ENCODE measurements around the gene ELOVL4. TPM values are rescaled to one million over a fixed set of nuclear protein-coding genes. Genes with fewer than 3 reads are reported as not detected.

ELOVL4 gene
- total RNA-seq = not detected
- polyA plus RNA-seq = under 1 TPM; 0.10 to 0.72 (median 0.25) TPM

DNA sequence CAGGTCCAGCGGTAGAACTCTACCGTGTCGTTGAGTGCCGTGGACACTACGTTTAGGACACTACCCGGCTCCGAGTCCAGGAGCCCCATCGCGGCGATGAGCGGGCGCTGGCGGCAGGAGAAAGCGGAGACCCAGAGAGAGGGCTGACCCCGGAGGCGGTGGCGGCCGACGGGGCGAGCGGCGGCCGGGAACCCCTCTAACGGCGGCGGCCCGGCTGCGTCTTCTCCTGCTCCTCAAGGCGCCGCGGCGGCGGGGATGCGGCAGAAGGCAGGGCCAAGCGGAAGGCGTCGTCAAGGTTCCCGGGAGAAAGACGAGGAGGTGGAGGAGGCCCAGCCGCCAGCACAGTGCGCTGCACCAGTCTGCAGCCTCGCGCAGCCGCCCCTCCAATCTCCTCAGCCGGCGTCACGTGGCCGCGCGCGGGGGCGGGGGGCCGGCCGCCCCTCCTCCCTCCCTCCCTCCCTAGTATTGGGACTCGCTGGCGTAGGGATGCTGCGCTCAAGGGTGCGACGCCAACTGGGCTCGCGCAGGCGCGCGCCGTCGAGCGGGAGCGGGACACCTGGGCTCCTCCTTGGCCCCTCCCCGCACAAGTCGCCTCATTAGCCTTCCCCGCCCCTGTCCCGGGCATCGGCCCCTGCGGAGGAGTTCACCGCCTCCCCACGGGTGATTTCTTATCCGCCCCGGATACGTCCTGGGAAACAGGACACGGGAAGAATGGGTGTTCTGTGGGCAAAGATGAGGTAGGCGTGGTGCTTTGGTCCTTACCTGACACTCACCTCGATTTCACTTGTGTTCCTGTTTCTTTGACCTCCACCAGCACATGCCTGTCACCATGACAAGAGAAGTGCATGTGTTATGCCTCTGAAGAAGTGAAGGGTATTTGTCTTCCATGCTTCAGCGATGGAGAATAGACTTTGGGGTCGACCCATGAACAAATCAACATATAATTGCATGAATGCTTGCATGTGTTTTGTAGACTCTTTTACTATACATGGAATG is at the start of gene ELOVL4:
ELOVL4 (minus strand) TSS at position 363 of the 996 bp plus-strand sequence; CDS start at position 89, 274 bp downstream.
- Histone ChIP-seq H3K36me3 (ENCODE audit: control insufficient read depth, insufficient read depth, low read length) (no peaks in the 10 kb centered on the region), H3K27ac (ENCODE audit: insufficient read depth, low read length, poor library complexity, severe bottlenecking) (no peak within 1 kb of the TSS), H3K9me3 (ENCODE audit: control insufficient read depth in 2 of 2, low read length in 2 of 2) (no peaks in the 10 kb centered on the region), H3K4me1 (ENCODE audit: control insufficient read depth, insufficient read depth, low read length, poor library complexity, severe bottlenecking) (peaks cover 10% of the 10 kb centered on the region), H3K4me3 (ENCODE audit: low read depth, low read length) (peak within 1 kb of the TSS; percentile 34), H3K27me3 (ENCODE audit: control insufficient read depth, insufficient read depth, low read length) (peaks cover 49% of the 10 kb centered on the region)
- Mint-ChIP-seq H3K4me3 (peak within 1 kb of the TSS; percentile 71 to 90 (median 86)), H3K36me3 (no peaks in the 10 kb centered on the region), H3K27me3 (peaks cover 86% of the 10 kb centered on the region), H3K4me1 (peaks cover 0 to 30% (median 16%) of the 10 kb centered on the region in 4 donors), H3K27ac (peak within 1 kb of the TSS in 1 of 3 donors; percentile 20), H3K9me3 (peaks cover 0 to 2% (median 0%) of the 10 kb centered on the region in 7 donors)
- peak; percentile 15 to 41 (median 30) for DNase-seq
- peak; percentile 37 to 38 for ATAC-seq (ENCODE audit: low read depth in 2 of 2)

DNA sequence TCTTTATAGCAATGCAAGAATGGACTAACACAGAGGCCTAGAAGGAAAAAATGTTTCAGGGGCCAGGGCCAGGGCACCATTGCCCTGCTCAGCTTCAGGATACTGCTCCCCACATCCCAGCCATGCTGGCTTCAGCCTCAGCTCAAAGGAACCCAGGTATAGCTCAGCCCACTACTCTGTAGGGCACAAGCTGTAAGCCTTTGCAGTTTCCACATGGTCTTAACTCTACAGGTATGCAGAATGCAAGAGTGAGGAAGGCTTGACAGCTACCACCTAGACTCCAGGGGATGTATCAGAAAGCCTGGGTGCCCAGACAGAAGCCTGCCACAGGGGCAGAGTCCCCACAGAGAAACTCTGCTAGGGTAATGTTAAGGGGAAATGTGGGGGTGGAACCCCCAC is 46.6 kb upstream of the ELOVL4 start:
- Histone ChIP-seq H3K27ac (ENCODE audit: insufficient read depth, low read length, poor library complexity, severe bottlenecking) (no peak overlapping the region), H3K36me3 (ENCODE audit: control insufficient read depth, insufficient read depth, low read length) (no peaks in the 10 kb centered on the region), H3K27me3 (ENCODE audit: control insufficient read depth, insufficient read depth, low read length) (peaks cover 10% of the 10 kb centered on the region), H3K4me3 (ENCODE audit: low read depth, low read length) (no peak overlapping the region), H3K4me1 (ENCODE audit: control insufficient read depth, insufficient read depth, low read length, poor library complexity, severe bottlenecking) (no peaks in the 10 kb centered on the region), H3K9me3 (ENCODE audit: control insufficient read depth in 2 of 2, low read length in 2 of 2) (no peaks in the 10 kb centered on the region)
- peaks cover 0 to 1% (median 0%) of the 10 kb centered on the region in 7 donors for H3K9me3 Mint-ChIP-seq
- H3K4me1 Mint-ChIP-seq = no peaks in the 10 kb centered on the region
- DNase-seq (no peak), ATAC-seq (ENCODE audit: low read depth in 2 of 2) (no peak)
- no peak overlapping the region for H3K27ac Mint-ChIP-seq
- H3K27me3 Mint-ChIP-seq = peaks cover 18% of the 10 kb centered on the region
- H3K36me3 Mint-ChIP-seq = no peaks in the 10 kb centered on the region
- no peak overlapping the region for H3K4me3 Mint-ChIP-seq

DNA sequence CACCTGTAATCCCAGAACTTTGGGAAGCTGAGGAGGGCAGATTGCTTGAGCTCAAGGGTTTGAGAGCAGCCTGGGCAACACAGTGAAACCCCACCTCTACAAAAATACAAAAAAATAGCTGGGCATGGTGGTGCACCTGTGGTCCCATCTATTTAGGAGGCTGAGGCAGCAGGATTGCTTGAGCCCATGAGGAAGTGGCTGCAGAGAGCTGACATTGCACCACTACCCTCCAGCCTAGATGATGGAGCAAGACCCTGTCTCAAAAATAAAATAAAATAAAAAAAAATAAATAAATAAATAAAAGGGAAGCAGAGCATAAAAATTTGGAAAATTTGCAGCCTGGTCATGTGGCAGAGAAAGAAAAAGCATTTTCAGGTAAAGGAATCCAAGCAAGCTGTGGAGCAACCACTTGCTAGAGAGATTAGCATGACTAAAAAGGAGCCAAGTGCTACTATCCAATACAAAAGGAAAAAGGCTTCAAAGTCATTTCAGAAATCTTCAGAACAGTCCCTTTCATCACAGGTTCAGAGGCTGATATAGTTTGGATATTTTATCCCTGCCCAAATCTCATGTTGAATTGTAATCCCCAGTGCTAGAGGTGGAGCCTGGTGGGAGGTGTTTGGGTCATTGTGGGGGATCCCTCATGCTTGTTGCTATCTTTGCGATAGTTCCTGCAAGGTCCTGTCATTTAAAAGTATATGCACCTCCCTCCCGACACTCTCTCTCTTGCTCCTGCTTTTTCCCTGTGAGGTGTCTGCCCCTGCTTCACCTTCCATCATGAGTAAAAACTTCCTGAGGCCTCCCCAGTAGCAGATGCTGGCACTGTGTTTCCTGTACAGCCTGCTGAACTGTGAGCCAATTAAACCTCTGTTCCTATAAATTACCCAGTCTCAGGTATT is 45.9 kb upstream of the ELOVL4 start:
- no peak overlapping the region for H3K27ac ChIP-seq (ENCODE audit: insufficient read depth, low read length, poor library complexity, severe bottlenecking)
- DNase-seq (no peak), ATAC-seq (ENCODE audit: low read depth in 2 of 2) (no peak)
- no peaks in the 10 kb centered on the region for H3K4me1 ChIP-seq (ENCODE audit: control insufficient read depth, insufficient read depth, low read length, poor library complexity, severe bottlenecking)
- no peaks in the 10 kb centered on the region for H3K36me3 Mint-ChIP-seq
- H3K27me3 ChIP-seq (ENCODE audit: control insufficient read depth, insufficient read depth, low read length) = peaks cover 6% of the 10 kb centered on the region
- H3K4me1 Mint-ChIP-seq = no peaks in the 10 kb centered on the region
- H3K9me3 Mint-ChIP-seq = peaks cover 0 to 1% (median 0%) of the 10 kb centered on the region in 7 donors
- no peak overlapping the region for H3K4me3 Mint-ChIP-seq
- H3K4me3 ChIP-seq (ENCODE audit: low read depth, low read length) = no peak overlapping the region
- H3K27ac Mint-ChIP-seq = no peak overlapping the region
- H3K36me3 ChIP-seq (ENCODE audit: control insufficient read depth, insufficient read depth, low read length) = no peaks in the 10 kb centered on the region
- H3K9me3 ChIP-seq (ENCODE audit: control insufficient read depth in 2 of 2, low read length in 2 of 2) = no peaks in the 10 kb centered on the region
- H3K27me3 Mint-ChIP-seq = peaks cover 11% of the 10 kb centered on the region

DNA sequence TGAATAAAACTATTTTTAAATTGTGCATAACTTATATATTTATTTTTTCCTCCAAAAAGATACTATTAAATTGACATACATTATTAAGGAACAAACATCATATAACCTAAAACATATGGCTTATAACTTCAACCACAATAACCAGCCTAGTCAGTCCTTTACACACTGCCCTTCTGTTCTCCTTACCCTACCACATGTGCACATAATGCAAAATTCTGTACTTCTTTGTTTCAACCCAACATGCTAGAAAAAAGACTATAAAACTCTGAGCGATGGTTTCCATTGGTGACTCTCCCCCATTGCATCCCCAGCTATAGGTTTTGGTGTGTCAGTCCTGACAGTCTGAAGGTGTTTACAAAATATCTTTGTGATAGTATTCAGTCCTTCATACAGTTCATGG is 42.3 kb upstream of the ELOVL4 start:
- H3K4me3 Mint-ChIP-seq = no peak overlapping the region
- Histone ChIP-seq H3K4me3 (ENCODE audit: low read depth, low read length) (no peak overlapping the region), H3K27ac (ENCODE audit: insufficient read depth, low read length, poor library complexity, severe bottlenecking) (no peak overlapping the region), H3K9me3 (ENCODE audit: control insufficient read depth in 2 of 2, low read length in 2 of 2) (no peaks in the 10 kb centered on the region), H3K4me1 (ENCODE audit: control insufficient read depth, insufficient read depth, low read length, poor library complexity, severe bottlenecking) (no peaks in the 10 kb centered on the region), H3K36me3 (ENCODE audit: control insufficient read depth, insufficient read depth, low read length) (no peaks in the 10 kb centered on the region), H3K27me3 (ENCODE audit: control insufficient read depth, insufficient read depth, low read length) (no peaks in the 10 kb centered on the region)
- no peaks in the 10 kb centered on the region for H3K36me3 Mint-ChIP-seq
- no peaks in the 10 kb centered on the region for H3K4me1 Mint-ChIP-seq
- ATAC-seq (ENCODE audit: low read depth in 2 of 2) = no peak
- peaks cover 0 to 1% (median 0%) of the 10 kb centered on the region in 7 donors for H3K9me3 Mint-ChIP-seq
- no peak for DNase-seq
- H3K27me3 Mint-ChIP-seq = peaks cover 6% of the 10 kb centered on the region
- no peak overlapping the region for H3K27ac Mint-ChIP-seq

DNA sequence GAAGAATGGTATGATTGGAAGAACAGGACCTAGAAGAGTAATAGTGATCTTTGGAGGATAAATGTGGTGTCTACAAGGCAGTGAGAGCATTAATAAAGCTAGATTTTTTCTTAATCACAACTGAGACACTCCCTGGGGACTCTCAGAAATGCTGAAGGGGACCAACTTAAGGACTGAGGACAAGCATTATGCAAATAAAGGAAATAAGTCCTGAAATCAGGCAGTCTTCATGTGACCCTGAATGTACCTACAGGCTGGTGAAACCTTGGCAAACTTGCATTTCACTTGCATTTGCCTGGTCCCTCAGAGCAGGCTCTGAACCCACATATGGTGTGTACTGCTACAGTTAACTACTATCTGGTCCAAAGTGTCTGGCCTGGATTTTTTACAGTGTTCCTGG is 37.8 kb upstream of the ELOVL4 start:
- no peak overlapping the region for H3K27ac Mint-ChIP-seq

DNA sequence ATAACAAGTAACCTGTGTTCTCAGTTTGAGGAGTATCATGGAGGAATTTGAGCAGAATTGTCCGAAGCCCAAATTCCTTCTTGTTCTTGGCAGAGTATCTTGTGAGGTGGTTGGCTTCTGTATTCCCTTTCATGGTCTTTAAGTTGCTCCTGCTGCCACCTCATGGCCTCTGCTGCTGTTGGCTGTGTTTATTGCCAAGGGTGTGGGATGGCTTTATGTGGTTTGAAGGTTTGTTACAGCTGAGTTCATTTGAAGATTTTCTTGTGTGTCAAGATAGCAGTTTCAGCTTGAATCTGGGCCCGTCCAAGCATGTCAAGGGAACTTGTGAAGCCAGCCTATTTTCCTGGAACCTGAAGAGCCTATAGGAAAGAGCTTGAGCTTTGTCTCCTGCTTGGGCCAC is 36.9 kb upstream of the ELOVL4 start:
- H3K36me3 ChIP-seq (ENCODE audit: control insufficient read depth, insufficient read depth, low read length) = no peaks in the 10 kb centered on the region
- H3K9me3 Mint-ChIP-seq = peaks cover 0 to 1% (median 0%) of the 10 kb centered on the region in 7 donors
- no peaks in the 10 kb centered on the region for H3K36me3 Mint-ChIP-seq
- no peaks in the 10 kb centered on the region for H3K4me1 ChIP-seq (ENCODE audit: control insufficient read depth, insufficient read depth, low read length, poor library complexity, severe bottlenecking)
- no peaks in the 10 kb centered on the region for H3K9me3 ChIP-seq (ENCODE audit: control insufficient read depth in 2 of 2, low read length in 2 of 2)
- no peak overlapping the region for H3K27ac ChIP-seq (ENCODE audit: insufficient read depth, low read length, poor library complexity, severe bottlenecking)
- ATAC-seq (ENCODE audit: low read depth in 2 of 2) (no peak), DNase-seq (no peak)
- H3K4me1 Mint-ChIP-seq = peaks cover 0 to 4% (median 0%) of the 10 kb centered on the region in 4 donors
- peaks cover 10% of the 10 kb centered on the region for H3K27me3 Mint-ChIP-seq
- no peak overlapping the region for H3K4me3 ChIP-seq (ENCODE audit: low read depth, low read length)
- no peak overlapping the region for H3K27ac Mint-ChIP-seq
- peaks cover 2% of the 10 kb centered on the region for H3K27me3 ChIP-seq (ENCODE audit: control insufficient read depth, insufficient read depth, low read length)
- no peak overlapping the region for H3K4me3 Mint-ChIP-seq

More for the DNA sequence above, 37.8 kb upstream of the ELOVL4 start:
- no peak for ATAC-seq (ENCODE audit: low read depth in 2 of 2)
- Histone ChIP-seq H3K36me3 (ENCODE audit: control insufficient read depth, insufficient read depth, low read length) (no peaks in the 10 kb centered on the region), H3K27me3 (ENCODE audit: control insufficient read depth, insufficient read depth, low read length) (peaks cover 2% of the 10 kb centered on the region), H3K4me3 (ENCODE audit: low read depth, low read length) (no peak overlapping the region), H3K9me3 (ENCODE audit: control insufficient read depth in 2 of 2, low read length in 2 of 2) (no peaks in the 10 kb centered on the region), H3K27ac (ENCODE audit: insufficient read depth, low read length, poor library complexity, severe bottlenecking) (no peak overlapping the region), H3K4me1 (ENCODE audit: control insufficient read depth, insufficient read depth, low read length, poor library complexity, severe bottlenecking) (no peaks in the 10 kb centered on the region)
- Mint-ChIP-seq H3K4me3 (no peak overlapping the region), H3K4me1 (peaks cover 0 to 4% (median 0%) of the 10 kb centered on the region in 4 donors), H3K36me3 (no peaks in the 10 kb centered on the region), H3K27me3 (peaks cover 14% of the 10 kb centered on the region), H3K9me3 (peaks cover 0 to 1% (median 0%) of the 10 kb centered on the region in 7 donors)
- DNase-seq = no peak

DNA sequence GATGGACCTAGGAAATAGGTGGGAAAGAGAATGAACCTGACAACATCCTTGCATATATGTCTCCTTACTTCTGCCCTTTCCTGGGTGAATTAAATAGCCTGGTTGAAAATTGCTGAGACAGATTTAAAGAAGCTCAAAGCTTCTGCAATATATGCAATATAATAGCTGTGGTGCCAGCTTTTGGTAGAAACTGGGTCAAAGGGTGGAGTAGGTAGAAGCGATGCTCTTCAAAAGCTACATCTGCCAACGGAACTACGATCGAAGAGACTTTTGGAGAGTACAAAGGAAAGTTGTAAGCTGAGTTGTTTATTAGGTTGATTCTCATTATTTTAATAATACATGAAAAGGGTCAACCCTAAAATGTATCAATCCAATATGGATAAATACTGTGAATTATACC is 34.3 kb upstream of the ELOVL4 start:
- H3K36me3 ChIP-seq (ENCODE audit: control insufficient read depth, insufficient read depth, low read length) = no peaks in the 10 kb centered on the region
- peaks cover 0 to 1% (median 0%) of the 10 kb centered on the region in 7 donors for H3K9me3 Mint-ChIP-seq
- DNase-seq (no peak), ATAC-seq (ENCODE audit: low read depth in 2 of 2) (no peak)
- H3K9me3 ChIP-seq (ENCODE audit: control insufficient read depth in 2 of 2, low read length in 2 of 2) = no peaks in the 10 kb centered on the region
- no peaks in the 10 kb centered on the region for H3K4me1 ChIP-seq (ENCODE audit: control insufficient read depth, insufficient read depth, low read length, poor library complexity, severe bottlenecking)
- peaks cover 22% of the 10 kb centered on the region for H3K27me3 Mint-ChIP-seq
- H3K27me3 ChIP-seq (ENCODE audit: control insufficient read depth, insufficient read depth, low read length) = peaks cover 18% of the 10 kb centered on the region
- H3K4me3 ChIP-seq (ENCODE audit: low read depth, low read length) = no peak overlapping the region
- no peaks in the 10 kb centered on the region for H3K36me3 Mint-ChIP-seq
- H3K27ac ChIP-seq (ENCODE audit: insufficient read depth, low read length, poor library complexity, severe bottlenecking) = no peak overlapping the region
- peaks cover 0 to 4% (median 0%) of the 10 kb centered on the region in 4 donors for H3K4me1 Mint-ChIP-seq
- H3K27ac Mint-ChIP-seq = no peak overlapping the region
- no peak overlapping the region for H3K4me3 Mint-ChIP-seq
